Measurements from ENCODE around the gene MYBPHL. TPM values are rescaled to one million over a fixed set of nuclear protein-coding genes. Genes with fewer than 3 reads are reported as not detected.

MYBPHL gene
- total RNA-seq, 1 donor from 2014 or later = not detected

DNA sequence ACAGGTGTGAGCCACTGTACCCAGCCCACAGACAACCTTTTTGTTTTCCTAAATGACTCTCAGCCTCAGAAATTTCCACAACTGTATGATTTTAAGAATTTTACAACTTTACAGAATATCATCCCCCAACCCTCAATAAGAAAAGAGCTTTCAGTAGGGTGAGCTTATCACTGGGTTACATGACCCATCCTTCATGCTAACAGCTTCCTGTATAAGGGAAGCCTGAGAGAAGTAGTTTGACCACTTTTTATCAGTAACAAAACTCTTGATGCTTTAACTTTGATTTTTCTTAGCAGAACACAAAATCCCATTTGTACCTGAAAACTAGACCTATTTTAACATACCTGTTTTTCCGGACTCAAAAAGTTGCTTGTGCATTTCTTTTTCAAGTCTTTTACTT lies 9.7 kb upstream of the MYBPHL start:
- Mint-ChIP-seq H3K9me3 (ENCODE audit: unreplicated experiment) (no peaks in the 10 kb centered on the region), H3K36me3 (ENCODE audit: low read depth, unreplicated experiment) (peaks cover 41% of the 10 kb centered on the region), H3K4me3 (ENCODE audit: unreplicated experiment) (no peak overlapping the region), H3K27ac (ENCODE audit: unreplicated experiment) (no peak overlapping the region), H3K4me1 (ENCODE audit: unreplicated experiment) (peaks cover 6% of the 10 kb centered on the region), H3K27me3 (ENCODE audit: unreplicated experiment) (peaks cover 2% of the 10 kb centered on the region)
- TF ChIP-seq, protein P1, sequence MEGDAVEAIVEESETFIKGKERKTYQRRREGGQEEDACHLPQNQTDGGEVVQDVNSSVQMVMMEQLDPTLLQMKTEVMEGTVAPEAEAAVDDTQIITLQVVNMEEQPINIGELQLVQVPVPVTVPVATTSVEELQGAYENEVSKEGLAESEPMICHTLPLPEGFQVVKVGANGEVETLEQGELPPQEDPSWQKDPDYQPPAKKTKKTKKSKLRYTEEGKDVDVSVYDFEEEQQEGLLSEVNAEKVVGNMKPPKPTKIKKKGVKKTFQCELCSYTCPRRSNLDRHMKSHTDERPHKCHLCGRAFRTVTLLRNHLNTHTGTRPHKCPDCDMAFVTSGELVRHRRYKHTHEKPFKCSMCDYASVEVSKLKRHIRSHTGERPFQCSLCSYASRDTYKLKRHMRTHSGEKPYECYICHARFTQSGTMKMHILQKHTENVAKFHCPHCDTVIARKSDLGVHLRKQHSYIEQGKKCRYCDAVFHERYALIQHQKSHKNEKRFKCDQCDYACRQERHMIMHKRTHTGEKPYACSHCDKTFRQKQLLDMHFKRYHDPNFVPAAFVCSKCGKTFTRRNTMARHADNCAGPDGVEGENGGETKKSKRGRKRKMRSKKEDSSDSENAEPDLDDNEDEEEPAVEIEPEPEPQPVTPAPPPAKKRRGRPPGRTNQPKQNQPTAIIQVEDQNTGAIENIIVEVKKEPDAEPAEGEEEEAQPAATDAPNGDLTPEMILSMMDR (IDR thresholded peaks at IDR 0.05; ENCODE audit: unreplicated experiment) = no peak
- no peak for DNase-seq (ENCODE audit: low spot score)

DNA sequence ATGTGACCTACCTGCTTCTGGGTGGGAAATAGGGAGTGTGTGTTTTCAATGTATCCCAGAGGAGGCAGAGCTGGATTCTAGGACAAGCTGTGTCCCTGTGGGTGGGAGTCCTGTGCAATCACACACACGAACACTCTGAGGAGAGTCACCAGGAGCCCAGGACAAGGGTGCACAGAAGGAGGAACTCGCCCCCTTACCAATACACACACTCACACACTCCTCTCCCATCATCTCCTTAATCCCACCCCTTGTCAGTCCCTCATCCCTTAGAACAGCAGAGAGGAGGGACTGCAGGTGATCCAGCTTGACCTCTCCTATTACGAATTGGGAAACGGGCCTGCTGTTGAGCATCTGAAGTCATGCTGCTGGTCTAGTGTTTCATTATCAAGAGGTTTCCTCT lies 8.5 kb upstream of the MYBPHL start:
- no peaks in the 10 kb centered on the region for H3K9me3 Mint-ChIP-seq (ENCODE audit: unreplicated experiment)
- no peak overlapping the region for H3K4me3 Mint-ChIP-seq (ENCODE audit: unreplicated experiment)
- TF ChIP-seq, protein P1 (IDR thresholded peaks at IDR 0.05; ENCODE audit: unreplicated experiment) = no peak
- peaks cover 2% of the 10 kb centered on the region for H3K27me3 Mint-ChIP-seq (ENCODE audit: unreplicated experiment)
- no peak for DNase-seq (ENCODE audit: low spot score)
- no peak overlapping the region for H3K27ac Mint-ChIP-seq (ENCODE audit: unreplicated experiment)
- peaks cover 37% of the 10 kb centered on the region for H3K36me3 Mint-ChIP-seq (ENCODE audit: low read depth, unreplicated experiment)
- H3K4me1 Mint-ChIP-seq (ENCODE audit: unreplicated experiment) = peaks cover 6% of the 10 kb centered on the region

DNA sequence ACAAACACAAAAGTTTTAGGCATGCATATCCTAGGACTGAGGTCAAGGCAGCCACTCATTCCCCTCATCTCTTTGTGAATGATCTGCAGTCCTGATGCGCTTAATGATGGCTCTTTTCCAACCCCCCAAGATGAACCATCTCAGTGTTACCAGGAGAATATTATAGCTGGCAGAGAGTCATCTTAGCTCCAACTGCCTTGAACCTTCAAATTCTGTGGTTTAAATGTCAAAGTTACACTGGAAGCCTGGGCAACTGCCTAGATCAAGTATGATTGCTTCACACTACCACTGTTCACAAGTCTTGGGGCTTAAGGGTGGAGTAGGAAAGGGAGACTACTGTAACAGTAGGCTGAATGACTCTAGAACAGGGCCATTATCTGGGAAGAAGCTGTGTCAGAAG lies 8.0 kb upstream of the MYBPHL start:
- peaks cover 6% of the 10 kb centered on the region for H3K4me1 Mint-ChIP-seq (ENCODE audit: unreplicated experiment)
- H3K4me3 Mint-ChIP-seq (ENCODE audit: unreplicated experiment) = no peak overlapping the region
- H3K27ac Mint-ChIP-seq (ENCODE audit: unreplicated experiment) = no peak overlapping the region
- H3K27me3 Mint-ChIP-seq (ENCODE audit: unreplicated experiment) = peaks cover 2% of the 10 kb centered on the region
- TF ChIP-seq, protein P1 (IDR thresholded peaks at IDR 0.05; ENCODE audit: unreplicated experiment) = no peak
- peaks cover 34% of the 10 kb centered on the region for H3K36me3 Mint-ChIP-seq (ENCODE audit: low read depth, unreplicated experiment)
- DNase-seq (ENCODE audit: low spot score) = no peak
- H3K9me3 Mint-ChIP-seq (ENCODE audit: unreplicated experiment) = no peaks in the 10 kb centered on the region

DNA sequence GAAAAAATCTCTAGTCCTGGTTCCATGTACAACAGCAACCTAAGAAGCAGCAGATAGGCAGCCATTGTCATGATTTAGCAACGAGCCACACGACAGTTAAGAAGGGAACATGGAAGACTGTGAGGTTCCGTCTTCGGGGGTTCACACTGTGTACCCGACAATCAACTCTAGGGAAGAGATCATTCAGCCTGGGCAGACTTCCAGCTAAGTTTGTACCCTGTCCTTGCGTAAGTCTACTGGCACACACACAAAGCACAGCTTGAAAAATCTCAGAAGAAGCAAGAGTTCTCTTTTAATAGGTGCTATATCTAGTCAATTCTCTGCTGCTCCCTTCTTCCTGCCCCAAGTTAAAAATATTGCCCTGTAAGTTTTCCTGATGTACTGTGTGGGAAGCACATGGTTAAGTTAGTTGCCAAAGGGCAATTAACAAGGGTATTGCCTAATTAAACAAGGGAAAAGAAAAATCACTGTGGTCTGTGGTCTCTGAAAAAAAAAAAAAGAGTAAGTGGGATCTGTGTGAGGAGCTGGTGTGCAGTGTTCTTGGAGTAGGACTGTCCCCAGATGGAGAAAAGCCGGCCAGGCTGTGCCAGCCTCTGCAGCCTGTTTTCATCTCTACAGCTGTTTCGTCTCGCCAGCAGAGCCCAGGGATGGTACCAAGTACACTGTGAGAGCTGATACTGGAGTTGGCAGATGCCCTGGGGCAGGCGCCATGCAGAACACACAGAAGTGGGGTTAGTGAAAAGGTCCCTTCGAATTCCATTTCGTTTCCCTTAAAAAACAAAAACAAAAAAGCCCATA lies 6.4 kb upstream of the MYBPHL start:
- no peak overlapping the region for H3K4me3 Mint-ChIP-seq (ENCODE audit: unreplicated experiment)
- H3K4me1 Mint-ChIP-seq (ENCODE audit: unreplicated experiment) = no peaks in the 10 kb centered on the region
- peaks cover 24% of the 10 kb centered on the region for H3K36me3 Mint-ChIP-seq (ENCODE audit: low read depth, unreplicated experiment)
- H3K27ac Mint-ChIP-seq (ENCODE audit: unreplicated experiment) = no peak overlapping the region
- H3K27me3 Mint-ChIP-seq (ENCODE audit: unreplicated experiment) = peaks cover 4% of the 10 kb centered on the region
- no peaks in the 10 kb centered on the region for H3K9me3 Mint-ChIP-seq (ENCODE audit: unreplicated experiment)
- TF ChIP-seq, protein P1 (IDR thresholded peaks at IDR 0.05; ENCODE audit: unreplicated experiment) = no peak
- DNase-seq (ENCODE audit: low spot score) = no peak

DNA sequence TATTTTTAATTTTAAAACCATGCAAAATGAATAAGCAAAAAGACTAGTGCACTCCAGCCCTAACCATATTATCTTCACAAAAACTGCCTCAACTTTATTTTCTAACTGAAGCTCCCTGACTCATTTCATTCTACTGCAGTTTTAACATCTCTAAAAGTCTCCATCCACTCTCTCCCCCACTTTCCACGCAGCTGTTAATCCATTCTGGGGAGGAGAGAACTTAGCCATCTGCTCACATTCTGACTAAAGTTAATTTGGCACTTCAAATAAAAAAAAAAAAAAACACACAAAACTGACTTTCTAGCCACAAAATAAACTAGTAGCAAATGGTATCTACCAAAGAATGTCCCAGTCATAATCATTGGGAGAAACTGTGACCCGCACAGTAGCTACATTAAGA lies 5.4 kb upstream of the MYBPHL start:
- peaks cover 4% of the 10 kb centered on the region for H3K27me3 Mint-ChIP-seq (ENCODE audit: unreplicated experiment)
- H3K27ac Mint-ChIP-seq (ENCODE audit: unreplicated experiment) = no peak overlapping the region
- TF ChIP-seq, protein P1 (IDR thresholded peaks at IDR 0.05; ENCODE audit: unreplicated experiment) = no peak

More for the DNA sequence above, 5.4 kb upstream of the MYBPHL start:
- Mint-ChIP-seq H3K4me1 (ENCODE audit: unreplicated experiment) (no peaks in the 10 kb centered on the region), H3K36me3 (ENCODE audit: low read depth, unreplicated experiment) (peaks cover 24% of the 10 kb centered on the region), H3K9me3 (ENCODE audit: unreplicated experiment) (no peaks in the 10 kb centered on the region), H3K4me3 (ENCODE audit: unreplicated experiment) (no peak overlapping the region)
- DNase-seq (ENCODE audit: low spot score) = no peak
